WTC11 (cell line): Measurements from ENCODE around the gene STRA6. TPM values are rescaled to one million over a fixed set of nuclear protein-coding genes. Genes with fewer than 3 reads are reported as not detected.

Source experiments
- ATAC-seq: fragments of 200-7000 bp; cut with Tn5 transposase; 2 replicates; pipeline ENCODE4 v1.10.0; 2021; ENCODE audit warnings: mild to moderate bottlenecking, moderate library complexity
- CTCF ChIA-PET: fragments of 300-600 bp; sonication (Branson Sonifier 250); formaldehyde crosslinking; loops from one replicate; lab custom pipeline; 2021; ENCODE audit warnings: antibody characterized with exemption; lab: Charles Lee
- POLR2A ChIA-PET: fragments of 350-600 bp; sonication (Branson Sonifier 250); formaldehyde crosslinking; loops from one replicate; lab custom pipeline; 2021; ENCODE audit warnings: antibody characterized with exemption; lab: Charles Lee
- DNase-seq: peaks from one replicate; pipeline ENCODE4 v3.0.0; 2021; ENCODE audit warnings: low spot score
- H3K27ac Mint-ChIP-seq: 2 replicates; pipeline ENCODE4 v1.8.0; 2021; ENCODE audit warnings: mixed read lengths
- H3K27me3 Mint-ChIP-seq: 2 replicates; pipeline ENCODE4 v1.8.0; 2021; ENCODE audit warnings: low read depth, mild to moderate bottlenecking, moderate library complexity, mixed read lengths
- H3K36me3 Mint-ChIP-seq: 2 replicates; pipeline ENCODE4 v1.8.0; 2021; ENCODE audit warnings: mixed read lengths
- H3K4me1 Mint-ChIP-seq: 2 replicates; pipeline ENCODE4 v1.8.0; 2022; ENCODE audit warnings: mixed read lengths
- H3K4me3 Mint-ChIP-seq: 2 replicates; pipeline ENCODE4 v1.8.0; 2021; ENCODE audit warnings: mild to moderate bottlenecking, moderate library complexity, mixed read lengths
- H3K9me3 Mint-ChIP-seq: 2 replicates; pipeline ENCODE4 v1.8.0; 2021; ENCODE audit warnings: mixed read lengths
- ATF1 ChIP-seq: sonication (generic); formaldehyde crosslinking; IDR thresholded peaks from 2 replicates; pipeline ENCODE4 v1.8.1; 2023; ENCODE audit warnings: mild to moderate bottlenecking, moderate library complexity, missing genetic modification reagents
- ATF6 ChIP-seq: sonication (generic); formaldehyde crosslinking; IDR thresholded peaks from 2 replicates; pipeline ENCODE4 v1.8.1; 2023; ENCODE audit warnings: mild to moderate bottlenecking, missing genetic modification reagents
- CBFB ChIP-seq: sonication (generic); formaldehyde crosslinking; IDR thresholded peaks from 2 replicates; pipeline ENCODE4 v1.8.1; 2022; ENCODE audit warnings: mild to moderate bottlenecking, low read depth, missing genetic modification reagents
- CREB1 ChIP-seq: sonication (generic); formaldehyde crosslinking; IDR thresholded peaks from 2 replicates; pipeline ENCODE4 v1.8.0; 2023; ENCODE audit warnings: mild to moderate bottlenecking, missing genetic modification reagents
- ETV6 ChIP-seq: sonication (generic); formaldehyde crosslinking; IDR thresholded peaks from 2 replicates; pipeline ENCODE4 v1.8.1; 2022; ENCODE audit warnings: mild to moderate bottlenecking, missing genetic modification reagents
- FOXK1 ChIP-seq: sonication (generic); formaldehyde crosslinking; IDR thresholded peaks from 2 replicates; pipeline ENCODE4 v1.8.0; 2022; ENCODE audit warnings: mild to moderate bottlenecking, moderate library complexity, missing genetic modification reagents
- GABPB1 ChIP-seq: sonication (generic); formaldehyde crosslinking; IDR thresholded peaks from 2 replicates; pipeline ENCODE4 v1.8.1; 2023; ENCODE audit warnings: mild to moderate bottlenecking, missing genetic modification reagents
- GTF2I ChIP-seq: fragments of 250-450 bp; sonication (Bioruptor Pico); conservative IDR thresholded peaks from 2 replicates; pipeline ENCODE4 v1.4.0; 2021; ENCODE audit warnings: mild to moderate bottlenecking
- IRF2 ChIP-seq: sonication (generic); formaldehyde crosslinking; IDR thresholded peaks from 2 replicates; pipeline ENCODE4 v1.8.0; 2022; ENCODE audit warnings: low read depth, missing genetic modification reagents, borderline replicate concordance
- MYBL2 ChIP-seq: sonication (generic); formaldehyde crosslinking; IDR thresholded peaks from 2 replicates; pipeline ENCODE4 v1.8.1; 2023; ENCODE audit warnings: mild to moderate bottlenecking, moderate library complexity, missing genetic modification reagents
- OVOL2 ChIP-seq: fragments of 250-450 bp; sonication (Bioruptor Pico); IDR thresholded peaks from 2 replicates; pipeline ENCODE4 v1.9.0; 2021; ENCODE audit warnings: mild to moderate bottlenecking, borderline replicate concordance
- RORB ChIP-seq: fragments of 250-450 bp; sonication (Bioruptor Pico); IDR thresholded peaks from 2 replicates; pipeline ENCODE4 v1.9.0; 2021; ENCODE audit warnings: mild to moderate bottlenecking
- SMAD4 ChIP-seq: sonication (generic); formaldehyde crosslinking; IDR thresholded peaks from 2 replicates; pipeline ENCODE4 v1.8.0; 2022; ENCODE audit warnings: mild to moderate bottlenecking, missing genetic modification reagents
- TEAD1 ChIP-seq: sonication (generic); formaldehyde crosslinking; IDR thresholded peaks from 2 replicates; pipeline ENCODE4 v1.8.0; 2022; ENCODE audit warnings: mild to moderate bottlenecking, missing genetic modification reagents
- ZNF138 ChIP-seq: sonication (generic); formaldehyde crosslinking; conservative IDR thresholded peaks from 2 replicates; pipeline ENCODE4 v1.8.1; 2022; ENCODE audit warnings: mild to moderate bottlenecking, moderate library complexity, missing genetic modification reagents
- ZNF263 ChIP-seq: sonication (generic); formaldehyde crosslinking; IDR thresholded peaks from 2 replicates; pipeline ENCODE4 v1.8.1; 2022; ENCODE audit warnings: low read depth, mild to moderate bottlenecking, moderate library complexity, missing genetic modification reagents
- total RNA-seq: library from RNA; stranded (reverse); gene quantifications from 3 replicates; pipeline ENCODE4 v1.2.3, GENCODE V29; 2021
- TF ChIP-seq, protein P1 (sequence below): sonication (generic); formaldehyde crosslinking; conservative IDR thresholded peaks from 2 replicates; pipeline ENCODE4 v1.8.1; 2022; ENCODE audit warnings: mild to moderate bottlenecking, missing genetic modification reagents
- TF ChIP-seq, protein P2 (sequence below): sonication (generic); formaldehyde crosslinking; IDR thresholded peaks from 2 replicates; pipeline ENCODE4 v1.8.0; 2022; ENCODE audit warnings: mild to moderate bottlenecking, missing genetic modification reagents
- TF ChIP-seq, protein P3 (sequence below): fragments of 250-450 bp; sonication (Bioruptor Pico); IDR thresholded peaks from 2 replicates; pipeline ENCODE4 v2.1.2; 2022; ENCODE audit warnings: mild to moderate bottlenecking, moderate library complexity
- TF ChIP-seq, protein P4 (sequence below): sonication (generic); formaldehyde crosslinking; IDR thresholded peaks from 2 replicates; pipeline ENCODE4 v1.8.0; 2023; ENCODE audit warnings: missing genetic modification reagents
- TF ChIP-seq, protein P5 (sequence below): fragments of 250-450 bp; sonication (Bioruptor Pico); IDR thresholded peaks from 2 replicates; pipeline ENCODE4 v1.9.0; 2021; ENCODE audit warnings: moderate library complexity, mild to moderate bottlenecking, inconsistent platforms, borderline replicate concordance
- TF ChIP-seq, protein P6 (sequence below): fragments of 250-450 bp; sonication (Bioruptor Pico); IDR thresholded peaks from 2 replicates; pipeline ENCODE4 v1.9.0; 2021; ENCODE audit warnings: mild to moderate bottlenecking

STRA6 gene
- total RNA-seq, 1 experiment from 2014 or later, result 23.2 TPM

- no peak for TF ChIP-seq CBFB (CRISPR knock-in tag)
- TF ChIP-seq CREB1, result no peak
These were observed 8.7 kb downstream of the STRA6 start (continued) for GRCh38 chr15:74193905-74194304.

DNA sequence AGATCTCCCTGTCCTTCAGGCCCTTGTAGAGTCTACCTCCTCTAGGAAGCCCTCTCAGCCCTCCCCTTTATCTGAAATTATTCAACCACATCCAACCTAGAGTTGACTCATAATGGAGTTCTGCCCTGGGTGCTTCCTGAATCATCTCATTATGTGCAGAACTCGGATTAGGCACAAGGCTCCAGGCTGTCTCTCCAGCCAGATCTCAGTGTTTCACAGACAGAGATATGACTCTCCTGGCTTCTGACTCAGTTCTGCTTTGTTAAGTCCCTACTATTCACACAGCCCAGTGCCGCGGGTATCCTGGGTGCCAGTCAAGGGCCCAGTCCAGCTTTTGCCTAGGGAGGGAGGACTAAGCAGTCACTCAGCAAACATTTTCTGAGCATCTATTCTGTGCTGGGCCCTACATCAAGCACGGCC lies 9.3 kb downstream of the STRA6 start:
- Mint-ChIP-seq H3K4me1 (no peaks in the 10 kb centered on the region), H3K27me3 (no peaks in the 10 kb centered on the region), H3K27ac (no peak overlapping the region), H3K9me3 (no peaks in the 10 kb centered on the region), H3K4me3 (no peak overlapping the region), H3K36me3 (no peaks in the 10 kb centered on the region; the same call in 1 of the 2 replicates)
- ChIA-PET CTCF (interaction anchor here (1.0 to 4.4 kb wide), 4 partner anchors 10 to 129 kb away, joined by 3 to 24 read pairs (median 10); partner anchors contain the start of gene STRA6), POLR2A (interaction anchor here (1.9 kb wide), 1 partner anchor 9 kb away, joined by 6 read pairs; the partner anchor contains the start of gene STRA6)
- ATAC-seq (no peak), DNase-seq (no peak)
- TF ChIP-seq, protein P1, sequence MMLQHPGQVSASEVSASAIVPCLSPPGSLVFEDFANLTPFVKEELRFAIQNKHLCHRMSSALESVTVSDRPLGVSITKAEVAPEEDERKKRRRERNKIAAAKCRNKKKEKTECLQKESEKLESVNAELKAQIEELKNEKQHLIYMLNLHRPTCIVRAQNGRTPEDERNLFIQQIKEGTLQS, result no peak
- TF ChIP-seq, protein P2, sequence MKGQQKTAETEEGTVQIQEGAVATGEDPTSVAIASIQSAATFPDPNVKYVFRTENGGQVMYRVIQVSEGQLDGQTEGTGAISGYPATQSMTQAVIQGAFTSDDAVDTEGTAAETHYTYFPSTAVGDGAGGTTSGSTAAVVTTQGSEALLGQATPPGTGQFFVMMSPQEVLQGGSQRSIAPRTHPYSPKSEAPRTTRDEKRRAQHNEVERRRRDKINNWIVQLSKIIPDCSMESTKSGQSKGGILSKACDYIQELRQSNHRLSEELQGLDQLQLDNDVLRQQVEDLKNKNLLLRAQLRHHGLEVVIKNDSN (CRISPR knock-in tag), result no peak
- TF ChIP-seq, protein P3, sequence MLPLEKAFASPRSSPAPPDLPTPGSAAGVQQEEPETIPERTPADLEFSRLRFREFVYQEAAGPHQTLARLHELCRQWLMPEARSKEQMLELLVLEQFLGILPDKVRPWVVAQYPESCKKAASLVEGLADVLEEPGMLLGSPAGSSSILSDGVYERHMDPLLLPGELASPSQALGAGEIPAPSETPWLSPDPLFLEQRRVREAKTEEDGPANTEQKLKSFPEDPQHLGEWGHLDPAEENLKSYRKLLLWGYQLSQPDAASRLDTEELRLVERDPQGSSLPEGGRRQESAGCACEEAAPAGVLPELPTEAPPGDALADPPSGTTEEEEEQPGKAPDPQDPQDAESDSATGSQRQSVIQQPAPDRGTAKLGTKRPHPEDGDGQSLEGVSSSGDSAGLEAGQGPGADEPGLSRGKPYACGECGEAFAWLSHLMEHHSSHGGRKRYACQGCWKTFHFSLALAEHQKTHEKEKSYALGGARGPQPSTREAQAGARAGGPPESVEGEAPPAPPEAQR (CRISPR knock-in tag), result no peak
- TF ChIP-seq TEAD1 (CRISPR knock-in tag) (no peak), GABPB1 (CRISPR knock-in tag) (no peak)
- TF ChIP-seq, all 79 proteins: peak for 0

DNA sequence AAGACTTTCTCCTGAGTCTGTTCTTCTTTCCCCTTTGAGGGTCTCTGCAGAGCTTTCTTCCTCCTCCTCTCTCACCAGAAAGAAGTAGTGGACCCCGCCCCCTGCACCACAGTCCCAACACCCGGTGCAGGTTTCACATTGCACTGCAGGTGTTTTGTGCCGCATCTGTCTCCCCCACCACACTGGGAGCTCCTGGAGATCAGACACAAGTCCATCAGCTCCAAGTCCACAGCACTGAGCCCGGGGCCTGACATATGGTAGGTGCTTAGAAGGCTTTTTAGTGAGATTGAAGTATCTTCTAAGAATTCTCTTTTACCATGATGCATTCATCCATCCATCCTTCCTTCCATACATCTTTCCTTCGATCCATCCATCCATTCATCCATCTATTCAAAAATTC lies 9.8 kb downstream of the STRA6 start:
- no peak overlapping the region for H3K4me3 Mint-ChIP-seq
- ATAC-seq (no peak), DNase-seq (no peak)
- POLR2A ChIA-PET, result interaction anchor here (1.9 kb wide), 1 partner anchor 10 kb away, joined by 6 read pairs; the partner anchor contains the start of gene STRA6
- no peaks in the 10 kb centered on the region for H3K9me3 Mint-ChIP-seq
- no peak for TF ChIP-seq ZNF138 (CRISPR knock-in tag)
- no peak for TF ChIP-seq RORB
- TF ChIP-seq MYBL2, result no peak
- no peak for TF ChIP-seq IRF2 (CRISPR knock-in tag)
- no peak for TF ChIP-seq OVOL2 (CRISPR knock-in tag)
- no peak for TF ChIP-seq ETV6 (CRISPR knock-in tag)
- TF ChIP-seq, protein P4, sequence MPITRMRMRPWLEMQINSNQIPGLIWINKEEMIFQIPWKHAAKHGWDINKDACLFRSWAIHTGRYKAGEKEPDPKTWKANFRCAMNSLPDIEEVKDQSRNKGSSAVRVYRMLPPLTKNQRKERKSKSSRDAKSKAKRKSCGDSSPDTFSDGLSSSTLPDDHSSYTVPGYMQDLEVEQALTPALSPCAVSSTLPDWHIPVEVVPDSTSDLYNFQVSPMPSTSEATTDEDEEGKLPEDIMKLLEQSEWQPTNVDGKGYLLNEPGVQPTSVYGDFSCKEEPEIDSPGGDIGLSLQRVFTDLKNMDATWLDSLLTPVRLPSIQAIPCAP (CRISPR knock-in tag), result no peak
- TF ChIP-seq, protein P1, result no peak
- TF ChIP-seq, protein P3 (CRISPR knock-in tag), result no peak
- CTCF ChIA-PET, result interaction anchor here (1.6 to 4.4 kb wide), 2 partner anchors 10 to 16 kb away, joined by 3 to 17 read pairs; partner anchors contain the start of gene STRA6
- H3K36me3 Mint-ChIP-seq, result no peaks in the 10 kb centered on the region; the same call in 1 of the 2 replicates
- H3K4me1 Mint-ChIP-seq, result no peaks in the 10 kb centered on the region
- no peak overlapping the region for H3K27ac Mint-ChIP-seq
- no peaks in the 10 kb centered on the region for H3K27me3 Mint-ChIP-seq

GRCh38 chr15:74191798-74192197 lies 10.8 kb downstream of the STRA6 start:
- TF ChIP-seq ZNF263, result no peak
- no peak for TF ChIP-seq GTF2I (CRISPR knock-in tag)
- no peak for TF ChIP-seq ATF6 (CRISPR knock-in tag)
- TF ChIP-seq, protein P5, sequence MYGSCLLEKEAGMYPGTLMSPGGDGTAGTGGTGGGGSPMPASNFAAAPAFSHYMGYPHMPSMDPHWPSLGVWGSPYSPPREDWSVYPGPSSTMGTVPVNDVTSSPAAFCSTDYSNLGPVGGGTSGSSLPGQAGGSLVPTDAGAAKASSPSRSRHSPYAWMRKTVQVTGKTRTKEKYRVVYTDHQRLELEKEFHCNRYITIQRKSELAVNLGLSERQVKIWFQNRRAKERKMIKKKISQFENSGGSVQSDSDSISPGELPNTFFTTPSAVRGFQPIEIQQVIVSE (CRISPR knock-in tag), result no peak
- TF ChIP-seq CBFB (CRISPR knock-in tag), result no peak
- no peak for TF ChIP-seq SMAD4
- no peak for TF ChIP-seq ATF1 (CRISPR knock-in tag)
- TF ChIP-seq, protein P6, sequence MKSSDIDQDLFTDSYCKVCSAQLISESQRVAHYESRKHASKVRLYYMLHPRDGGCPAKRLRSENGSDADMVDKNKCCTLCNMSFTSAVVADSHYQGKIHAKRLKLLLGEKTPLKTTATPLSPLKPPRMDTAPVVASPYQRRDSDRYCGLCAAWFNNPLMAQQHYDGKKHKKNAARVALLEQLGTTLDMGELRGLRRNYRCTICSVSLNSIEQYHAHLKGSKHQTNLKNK (CRISPR knock-in tag), result no peak
- no peak for TF ChIP-seq FOXK1 (CRISPR knock-in tag)
- Mint-ChIP-seq H3K4me1 (no peaks in the 10 kb centered on the region), H3K36me3 (no peaks in the 10 kb centered on the region; the same call in 1 of the 2 replicates), H3K9me3 (no peaks in the 10 kb centered on the region), H3K27ac (no peak overlapping the region), H3K27me3 (no peaks in the 10 kb centered on the region), H3K4me3 (no peak overlapping the region)
- ATAC-seq (no peak), DNase-seq (no peak)
- ChIA-PET POLR2A (interaction anchor here (1.9 kb wide), 1 partner anchor 11 kb away, joined by 6 read pairs; the partner anchor contains the start of gene STRA6), CTCF (interaction anchor here (1.2 to 4.4 kb wide), 3 partner anchors 11 to 116 kb away, joined by 3 to 17 read pairs (median 10); partner anchors contain the start of gene STRA6)
